ENCODE measurements around the gene DIO2. TPM values are rescaled to one million over a fixed set of nuclear protein-coding genes. Genes with fewer than 3 reads are reported as not detected.

The DIO2 gene
- polyA plus RNA-seq (2011; rRNA removed), result 70.9 and 81.9 TPM in 2 replicates
- polyA minus RNA-seq (2011; rRNA and poly(A)+ RNA removed), result 77.6 and 111 TPM in 2 replicates

- no peak for DNase-seq (ENCODE audit: low read depth)
- TF ChIP-seq, protein P1, sequence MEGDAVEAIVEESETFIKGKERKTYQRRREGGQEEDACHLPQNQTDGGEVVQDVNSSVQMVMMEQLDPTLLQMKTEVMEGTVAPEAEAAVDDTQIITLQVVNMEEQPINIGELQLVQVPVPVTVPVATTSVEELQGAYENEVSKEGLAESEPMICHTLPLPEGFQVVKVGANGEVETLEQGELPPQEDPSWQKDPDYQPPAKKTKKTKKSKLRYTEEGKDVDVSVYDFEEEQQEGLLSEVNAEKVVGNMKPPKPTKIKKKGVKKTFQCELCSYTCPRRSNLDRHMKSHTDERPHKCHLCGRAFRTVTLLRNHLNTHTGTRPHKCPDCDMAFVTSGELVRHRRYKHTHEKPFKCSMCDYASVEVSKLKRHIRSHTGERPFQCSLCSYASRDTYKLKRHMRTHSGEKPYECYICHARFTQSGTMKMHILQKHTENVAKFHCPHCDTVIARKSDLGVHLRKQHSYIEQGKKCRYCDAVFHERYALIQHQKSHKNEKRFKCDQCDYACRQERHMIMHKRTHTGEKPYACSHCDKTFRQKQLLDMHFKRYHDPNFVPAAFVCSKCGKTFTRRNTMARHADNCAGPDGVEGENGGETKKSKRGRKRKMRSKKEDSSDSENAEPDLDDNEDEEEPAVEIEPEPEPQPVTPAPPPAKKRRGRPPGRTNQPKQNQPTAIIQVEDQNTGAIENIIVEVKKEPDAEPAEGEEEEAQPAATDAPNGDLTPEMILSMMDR (IDR thresholded peaks at IDR 0.05; ENCODE audit: insufficient read depth, low read depth, low read length), result no peak; the same call in 1 of the 2 replicates
- ChIA-PET CTCF (interaction anchor here (1.4 to 2.5 kb wide), 2 partner anchors 155 to 638 kb away, joined by 3 to 11 read pairs; no protein-coding TSS in a partner anchor), POLR2A (interaction anchor here (0.8 kb wide), 1 partner anchor 581 kb away, joined by 8 read pairs; no protein-coding TSS in a partner anchor)
- Histone ChIP-seq H3K4me3 (ENCODE audit: low read depth, low read length) (peak within 1 kb of the TSS; percentile 51), H3K36me3 (ENCODE audit: control insufficient read depth, insufficient read depth, low read length) (no peaks in the 10 kb centered on the region), H3K27me3 (ENCODE audit: control insufficient read depth, insufficient read depth, low read length) (no peaks in the 10 kb centered on the region)
Measured at GRCh38 chr14:80211153-80212022, at the start of gene DIO2. Gene DIO2, minus strand, starts transcription at chr14:80211504. Its CDS starts 32 bp downstream, at chr14:80211472.

DNA sequence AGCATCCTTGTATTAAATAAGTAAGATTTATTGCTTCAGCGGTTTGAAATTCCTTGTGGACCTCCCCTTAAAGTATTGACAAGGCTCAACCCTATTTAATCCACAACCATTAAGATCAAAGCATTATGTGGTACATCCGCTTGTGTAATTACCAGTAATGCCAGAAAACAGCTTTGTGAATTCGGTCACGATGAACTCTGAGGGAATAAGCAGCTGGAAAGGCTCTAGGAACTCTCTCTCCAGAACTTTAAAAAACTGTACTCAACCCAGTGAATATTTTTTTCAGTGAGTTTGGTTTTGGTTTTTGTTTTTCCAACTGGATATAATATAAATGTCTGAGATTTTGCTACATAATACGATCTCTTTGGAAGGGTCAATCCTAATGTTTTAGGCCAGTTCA, 49.3 kb upstream of the DIO2 start:
- ChIA-PET CTCF (interaction anchor here (1.5 kb wide), 1 partner anchor 22 kb away, joined by 3 read pairs; no protein-coding TSS in a partner anchor), POLR2A (no interaction called here)
- no peaks in the 10 kb centered on the region for H3K36me3 ChIP-seq (ENCODE audit: control insufficient read depth, insufficient read depth, low read length)
- H3K4me3 ChIP-seq (ENCODE audit: low read depth, low read length), result no peak overlapping the region
- TF ChIP-seq, protein P1 (IDR thresholded peaks at IDR 0.05; ENCODE audit: insufficient read depth, low read depth, low read length), result no peak
- DNase-seq (ENCODE audit: low read depth), result no peak
- no peaks in the 10 kb centered on the region for H3K27me3 ChIP-seq (ENCODE audit: control insufficient read depth, insufficient read depth, low read length)

- TF ChIP-seq, protein P1 (IDR thresholded peaks at IDR 0.05; ENCODE audit: insufficient read depth, low read depth, low read length), result no peak
- CTCF ChIA-PET, result no interaction called here
- peak; percentile 31 for DNase-seq (ENCODE audit: low read depth)
- no peaks in the 10 kb centered on the region for H3K36me3 ChIP-seq (ENCODE audit: control insufficient read depth, insufficient read depth, low read length)
- POLR2A ChIA-PET, result no interaction called here
- H3K4me3 ChIP-seq (ENCODE audit: low read depth, low read length), result no peak overlapping the region
- no peaks in the 10 kb centered on the region for H3K27me3 ChIP-seq (ENCODE audit: control insufficient read depth, insufficient read depth, low read length)
Measured at GRCh38 chr14:80239631-80240030, 28.3 kb upstream of the DIO2 start.

- DNase-seq (ENCODE audit: low read depth), result no peak
- TF ChIP-seq, protein P1 (IDR thresholded peaks at IDR 0.05; ENCODE audit: insufficient read depth, low read depth, low read length), result no peak
- CTCF ChIA-PET, result no interaction called here
- Histone ChIP-seq H3K4me3 (ENCODE audit: low read depth, low read length) (no peak overlapping the region), H3K36me3 (ENCODE audit: control insufficient read depth, insufficient read depth, low read length) (no peaks in the 10 kb centered on the region), H3K27me3 (ENCODE audit: control insufficient read depth, insufficient read depth, low read length) (no peaks in the 10 kb centered on the region)
- POLR2A ChIA-PET, result no interaction called here
Measured at GRCh38 chr14:80237143-80237542, 25.8 kb upstream of the DIO2 start.

GRCh38 chr14:80233470-80234089, 22.3 kb upstream of the DIO2 start:
- H3K36me3 ChIP-seq (ENCODE audit: control insufficient read depth, insufficient read depth, low read length), result no peaks in the 10 kb centered on the region
- no peak overlapping the region for H3K4me3 ChIP-seq (ENCODE audit: low read depth, low read length)
- CTCF ChIA-PET, result no interaction called here
- no peaks in the 10 kb centered on the region for H3K27me3 ChIP-seq (ENCODE audit: control insufficient read depth, insufficient read depth, low read length)
- POLR2A ChIA-PET, result no interaction called here
- no peak for DNase-seq (ENCODE audit: low read depth)
- TF ChIP-seq, protein P1 (IDR thresholded peaks at IDR 0.05; ENCODE audit: insufficient read depth, low read depth, low read length), result no peak
